NOMO-1 (cell line): ENCODE measurements around the gene PIK3C2A.

Experiments used
- DNase-seq, 2 experiments: peaks; one replicate each; lab custom pipeline; 2025; ENCODE audit not compliant: unreplicated experiment in 2 of 2; lab: John Stamatoyannopoulos, UW

The PIK3C2A gene

GRCh38 chr11:17218403-17218802 is 10.6 kb upstream of the PIK3C2A start:
- no peak for DNase-seq

GRCh38 chr11:17217401-17217800 is 9.6 kb upstream of the PIK3C2A start:
- DNase-seq: no peak

GRCh38 chr11:17214338-17214737 is 6.6 kb upstream of the PIK3C2A start:
- no peak for DNase-seq

- DNase-seq: peak in 1 of 2 experiments; percentile 52
Observed at GRCh38 chr11:17211286-17211685, 3.5 kb upstream of the PIK3C2A start.

GRCh38 chr11:17209939-17210245 is 2.1 kb upstream of the PIK3C2A start:
- DNase-seq: no peak

GRCh38 chr11:17208257-17208999 is 642 bp upstream of the PIK3C2A start:
- DNase-seq: peak; percentile 19 to 39

GRCh38 chr11:17206463-17206862 is 1.3 kb downstream of the PIK3C2A start:
- no peak for DNase-seq

GRCh38 chr11:17197431-17197898 is 10.3 kb downstream of the PIK3C2A start:
- no peak for DNase-seq

GRCh38 chr11:17188675-17189074 is 19.1 kb downstream of the PIK3C2A start:
- DNase-seq: no peak

GRCh38 chr11:17186932-17187692 is 20.7 kb downstream of the PIK3C2A start:
- DNase-seq: no peak

- DNase-seq: no peak
Observed at GRCh38 chr11:17185938-17186337, 21.8 kb downstream of the PIK3C2A start.

- no peak for DNase-seq
Observed at GRCh38 chr11:17184882-17185587, 22.8 kb downstream of the PIK3C2A start.

GRCh38 chr11:17183836-17184235 is 23.9 kb downstream of the PIK3C2A start:
- DNase-seq: no peak

GRCh38 chr11:17179970-17180369 is 27.8 kb downstream of the PIK3C2A start:
- no peak for DNase-seq

GRCh38 chr11:17173332-17173731 is 34.5 kb downstream of the PIK3C2A start:
- no peak for DNase-seq

GRCh38 chr11:17171916-17172315 is 35.9 kb downstream of the PIK3C2A start:
- no peak for DNase-seq

GRCh38 chr11:17171343-17171742 is 36.4 kb downstream of the PIK3C2A start:
- DNase-seq: no peak

- DNase-seq: no peak
Observed at GRCh38 chr11:17169876-17170275, 37.9 kb downstream of the PIK3C2A start.

GRCh38 chr11:17165247-17165890 is 42.4 kb downstream of the PIK3C2A start:
- peak in 1 of 2 experiments; percentile 25 for DNase-seq

GRCh38 chr11:17164361-17165246 is 43.2 kb downstream of the PIK3C2A start:
- DNase-seq: peak; percentile 24 to 43
